GM12878 (cell line): ENCODE results near the gene ALX4. TPM values are rescaled to one million over a fixed set of nuclear protein-coding genes. Genes with fewer than 3 reads are reported as not detected.

Experiments used
- ATAC-seq: fragments of 200-7000 bp; cut with Tn5 transposase; 3 replicates; pipeline ENCODE4 v1.9.1; 2020; ENCODE audit warnings: mild to moderate bottlenecking, moderate library complexity
- BruUV-seq: library from RNA; stranded (reverse); fragments of 400-500 nt; replicated peaks from 2 replicates; lab custom pipeline; 2021; lab: Mats Ljungman, UMichigan
- CTCF ChIA-PET: fragments of 300-600 bp; sonication (Branson Sonifier 250); formaldehyde crosslinking; extraction: SDS; loops from one replicate; lab custom pipeline; 2021; ENCODE audit warnings: inconsistent platforms; lab: Yijun Ruan, JAX
- POLR2A ChIA-PET: fragments of 350-600 bp; formaldehyde crosslinking; extraction: SDS; loops from one replicate; lab custom pipeline; 2021; ENCODE audit warnings: inconsistent platforms; lab: Charles Lee
- RAD21 ChIA-PET: fragments of 300-600 bp; sonication (Branson Sonifier 250); formaldehyde crosslinking; loops from one replicate; lab custom pipeline; 2023; ENCODE audit warnings: antibody characterized with exemption; ENCODE audit not compliant: unreplicated experiment; lab: Charles Lee
- SMC1A ChIA-PET: fragments of 300-600 bp; sonication (Branson Sonifier 250); formaldehyde crosslinking; loops from one replicate; lab custom pipeline; 2023; ENCODE audit not compliant: unreplicated experiment, uncharacterized antibody; lab: Charles Lee
- DNase-seq: peaks from one replicate; pipeline ENCODE4 v3.0.0-alpha.2; 2011; ENCODE audit warnings: low read depth, low spot score
- FAIRE-seq: peaks from 3 replicates; lab custom pipeline; 2011; peaks lifted over from hg19 to GRCh38; lab: Jason Lieb, UNC
- H2AFZ ChIP-seq: 2 replicates; pipeline ENCODE4 v1.6.0; 2011; ENCODE audit warnings: low read depth, low read length, control low read depth; ENCODE audit not compliant: control insufficient read depth
- H3K27ac ChIP-seq: 2 replicates; pipeline ENCODE4 v1.5.1; 2011; ENCODE audit warnings: control low read depth; ENCODE audit not compliant: control insufficient read depth, insufficient read depth
- H3K27me3 ChIP-seq, 2 experiments: replicated peaks in 1 of 2; 2 replicates each; pipeline versions ENCODE4 v1.6.0 to v1.6.1; 2011; ENCODE audit warnings: low read length in 1 of 2; ENCODE audit not compliant: control insufficient read depth in 2 of 2, insufficient read depth in 2 of 2
- H3K36me3 ChIP-seq, 2 experiments: 2 replicates each; pipeline ENCODE4 v1.5.1; 2011; ENCODE audit warnings: low read length in 1 of 2; ENCODE audit not compliant: control insufficient read depth in 2 of 2, insufficient read depth in 2 of 2
- H3K4me1 ChIP-seq: 2 replicates; pipeline ENCODE4 v1.6.1; 2011; ENCODE audit warnings: mild to moderate bottlenecking, low read length, moderate library complexity, mixed read lengths; ENCODE audit not compliant: control insufficient read depth, insufficient read depth
- H3K4me2 ChIP-seq: 2 replicates; pipeline ENCODE4 v1.6.0; 2011; ENCODE audit warnings: control low read depth; ENCODE audit not compliant: control insufficient read depth, insufficient read depth
- H3K4me3 ChIP-seq: fragments of 200-600 bp; sonication (generic); 2 replicates; pipeline ENCODE4 v1.5.1; 2016
- H3K79me2 ChIP-seq: 2 replicates; pipeline ENCODE4 v1.6.0; 2011; ENCODE audit warnings: low read length; ENCODE audit not compliant: control insufficient read depth, insufficient read depth
- H3K9ac ChIP-seq: 2 replicates; pipeline ENCODE4 v1.8.0; 2011; ENCODE audit warnings: low read length, control low read depth, mixed read lengths; ENCODE audit not compliant: control insufficient read depth, insufficient read depth
- H3K9me3 ChIP-seq: replicated peaks from 3 replicates; pipeline ENCODE4 v1.5.1; 2011; ENCODE audit warnings: mild to moderate bottlenecking, low read length; ENCODE audit not compliant: control insufficient read depth, insufficient read depth
- H4K20me1 ChIP-seq: 2 replicates; pipeline ENCODE4 v1.6.0; 2011; ENCODE audit not compliant: control insufficient read depth, insufficient read depth
- ASH2L ChIP-seq: fragments of 300-600, 200-600 bp; sonication (generic); IDR thresholded peaks from 2 replicates; pipeline ENCODE4 v1.6.1; 2017; ENCODE audit warnings: low read depth, mild to moderate bottlenecking, borderline replicate concordance
- BHLHE40 ChIP-seq, 2 experiments: fragments of 450-650 bp in 1 of 2; IDR thresholded peaks; 2 replicates each; pipeline ENCODE4 v1.6.1; 2011 to 2017; ENCODE audit warnings: low read depth in 2 of 2, borderline replicate concordance in 1 of 2, improper control_type of control experiment in 1 of 2, low read length in 1 of 2, mild to moderate bottlenecking in 1 of 2
- CBX3 ChIP-seq: fragments of 200-600 bp; sonication (generic); IDR thresholded peaks from 2 replicates; pipeline ENCODE4 v1.6.1; 2016; ENCODE audit warnings: low read depth, borderline replicate concordance
- DPF2 ChIP-seq: fragments of 450-650 bp; IDR thresholded peaks from 2 replicates; pipeline ENCODE4 v1.6.1; 2017; ENCODE audit warnings: mild to moderate bottlenecking
- ESRRA ChIP-seq: IDR thresholded peaks from 2 replicates; pipeline ENCODE4 v1.6.1; 2012; ENCODE audit warnings: mild to moderate bottlenecking, low read length, improper control_type of control experiment
- MXI1 ChIP-seq: fragments of 150-350 bp; IDR thresholded peaks from 2 replicates; pipeline ENCODE4 v1.6.1; 2011; ENCODE audit warnings: low read depth, mild to moderate bottlenecking, inconsistent platforms, low read length, improper control_type of control experiment
- ZNF217 ChIP-seq: fragments of 450-650 bp; IDR thresholded peaks from 2 replicates; pipeline ENCODE4 v1.6.1; 2017; ENCODE audit warnings: antibody characterized with exemption, mild to moderate bottlenecking
- WGBS: methylation state at CpG from one replicate; pipeline ENCODE4 v1.1.6; 2016; ENCODE audit warnings: low lambda C conversion rate; ENCODE audit not compliant: insufficient replicate concordance, insufficient coverage; ENCODE audit errors: missing lambda C conversion rate; 5-methylcytosine and 5-hydroxymethylcytosine counted together
- in situ Hi-C: fragments of 300-500 bp; cut with MboI; formaldehyde crosslinking; loops from 9 replicates; pipeline ENCODE4 v1.14.3; 2018; ENCODE audit warnings: mixed read lengths
- intact Hi-C: fragments of 100-400 bp; cut with micrococcal nuclease; formaldehyde crosslinking; loops from one replicate; pipeline ENCODE4 v1.14.2; 2022; ENCODE audit not compliant: unreplicated experiment
- polyA plus RNA-seq, 11 experiments: library from polyadenylated mRNA; depleted of rRNA in 4 of 11; unstranded in 6 of 11; stranded (reverse) in 5 of 11; fragments of >200 nt; fragmentation: Nextera tagmentation in 4 of 11; fragmentation: Illumina TruSeq in 1 of 11; extraction: Ambion mirVana in 4 of 11; extraction: Trizol in 1 of 11; gene quantifications; 1 replicate in 1 of 11; 2 replicates in 10 of 11; pipeline versions ENCODE4 v1.2.1 to v1.2.3, GENCODE V29; 2011 to 2016; ENCODE audit warnings: inconsistent platforms in 2 of 11, missing spikeins in 2 of 11, low read depth in 1 of 11
- total RNA-seq, 4 experiments: library from RNA; depleted of rRNA in 3 of 4; stranded (reverse); fragments of >200 nt in 3 of 4; fragmentation: Illumina TruSeq in 1 of 4; extraction: Trizol in 1 of 4; gene quantifications; 2 replicates each; pipeline versions ENCODE4 v1.2.1 to v1.2.3, GENCODE V29; 2013 to 2021

Gene ALX4
- total and polyA plus RNA-seq, 10 of the 15 experiments (the other 5 are each of a cell fraction or from before 2014, with no cell fraction given): not detected

- in situ Hi-C loops (no loop called here), intact Hi-C loops (no loop called here)
- no peaks in the 10 kb centered on the region for H4K20me1 ChIP-seq
- BruUV-seq: no TSS peak
- no peak overlapping the region for H3K4me2 ChIP-seq
- SMC1A ChIA-PET: no interaction called here
- H3K9ac ChIP-seq: no peak overlapping the region
- WGBS: 46% methylated on average over 20 of the region's 20 CpGs
- no peaks in the 10 kb centered on the region for H3K9me3 ChIP-seq
- no peak overlapping the region for H2AFZ ChIP-seq
- no peak for DNase-seq
- no peak overlapping the region for H3K27ac ChIP-seq
- no peak for ATAC-seq
- H3K79me2 ChIP-seq: no peaks in the 10 kb centered on the region
- POLR2A ChIA-PET: no interaction called here
- no peaks in the 10 kb centered on the region for H3K4me1 ChIP-seq
- RAD21 ChIA-PET: no interaction called here
- H3K36me3 ChIP-seq: no peaks in the 10 kb centered on the region
- H3K27me3 ChIP-seq: no peaks in the 10 kb centered on the region; a peak in 2 of 4 replicates
- TF ChIP-seq DPF2 (no peak), ASH2L (no peak), CBX3 (no peak), ESRRA (no peak), MXI1 (no peak), BHLHE40 (IDR thresholded peaks at IDR 0.05; ENCODE audit: borderline replicate concordance in 1 of 2, low read depth in 2 of 2, low read length in 1 of 2) (no peak), ZNF217 (no peak)
- H3K4me3 ChIP-seq: no peak overlapping the region
- CTCF ChIA-PET: interaction anchor here (0.7 to 1.0 kb wide), 2 partner anchors 92 to 130 kb away, joined by 4 read pairs; no protein-coding TSS in a partner anchor
- FAIRE-seq: no peak
Observed at GRCh38 chr11:44263738-44264437, 46.1 kb downstream of the ALX4 start.
